HG03432 (cell line): ENCODE results near the gene TUT7.
A peak's percentile ranks its signal among the peaks of the same experiment; 100 is the strongest.

Experiments used
- ATAC-seq: cut with Tn5 transposase; IDR thresholded peaks from one replicate; pipeline ENCODE4 v1.9.1; 2021; ENCODE audit warnings: mild to moderate bottlenecking, moderate library complexity; ENCODE audit not compliant: unreplicated experiment

The TUT7 gene

GRCh38 chr9:86351880-86352279 is 2.3 kb downstream of the TUT7 start:
- ATAC-seq: no peak

GRCh38 chr9:86350006-86350760 is 4.0 kb downstream of the TUT7 start:
- ATAC-seq: no peak

GRCh38 chr9:86349271-86349670 is 4.9 kb downstream of the TUT7 start:
- no peak for ATAC-seq

GRCh38 chr9:86347991-86348390 is 6.2 kb downstream of the TUT7 start:
- ATAC-seq: no peak

GRCh38 chr9:86344818-86345217 is 9.4 kb downstream of the TUT7 start:
- no peak for ATAC-seq

- ATAC-seq: no peak
Observed at GRCh38 chr9:86342269-86342668, 11.9 kb downstream of the TUT7 start.

- ATAC-seq: peak; percentile 34
Observed at GRCh38 chr9:86341007-86341491, 13.2 kb downstream of the TUT7 start.

GRCh38 chr9:86340356-86341006 is 13.7 kb downstream of the TUT7 start:
- ATAC-seq: peak; percentile 32

- peak; percentile 40 for ATAC-seq
Observed at GRCh38 chr9:86337469-86338108, 16.6 kb downstream of the TUT7 start.

GRCh38 chr9:86336058-86336457 is 18.2 kb downstream of the TUT7 start:
- ATAC-seq: no peak

GRCh38 chr9:86333651-86334050 is 20.6 kb downstream of the TUT7 start:
- no peak for ATAC-seq

- no peak for ATAC-seq
Observed at GRCh38 chr9:86330186-86330585, 24.0 kb downstream of the TUT7 start.

GRCh38 chr9:86329649-86330048 is 24.6 kb downstream of the TUT7 start:
- no peak for ATAC-seq

- no peak for ATAC-seq
Observed at GRCh38 chr9:86328156-86328555, 26.1 kb downstream of the TUT7 start.

- ATAC-seq: no peak
Observed at GRCh38 chr9:86326536-86326935, 27.7 kb downstream of the TUT7 start.

- ATAC-seq: no peak
Observed at GRCh38 chr9:86324901-86325300, 29.3 kb downstream of the TUT7 start.

GRCh38 chr9:86324308-86324707 is 29.9 kb downstream of the TUT7 start:
- peak; percentile 70 for ATAC-seq

- no peak for ATAC-seq
Observed at GRCh38 chr9:86322973-86323644, 31.1 kb downstream of the TUT7 start.

GRCh38 chr9:86321373-86321772 is 32.8 kb downstream of the TUT7 start:
- no peak for ATAC-seq

GRCh38 chr9:86318187-86318586 is 36.0 kb downstream of the TUT7 start:
- no peak for ATAC-seq

GRCh38 chr9:86315078-86315477 is 39.1 kb downstream of the TUT7 start:
- ATAC-seq: no peak
